Muscle layer of duodenum (tissue), 2 donors: ENCODE results near the gene SLC38A10.

Experiments used
- H3K27ac ChIP-seq: one replicate; pipeline ENCODE4 v1.7.0; 2013; ENCODE audit warnings: mild to moderate bottlenecking, low read length
- H3K27me3 ChIP-seq: one replicate; pipeline ENCODE4 v1.7.0; 2013; ENCODE audit warnings: low read depth, mild to moderate bottlenecking, control low read depth, low read length
- H3K36me3 ChIP-seq, 2 donors: one replicate each; pipeline ENCODE4 v1.7.0; 2013; ENCODE audit warnings: low read length in 2 of 2, control low read depth in 1 of 2, mild to moderate bottlenecking in 1 of 2; ENCODE audit not compliant: insufficient read depth in 2 of 2, control insufficient read depth in 1 of 2
- H3K4me1 ChIP-seq, 2 donors: one replicate each; pipeline ENCODE4 v1.7.0; 2013; ENCODE audit warnings: low read length in 2 of 2, mild to moderate bottlenecking in 2 of 2, control low read depth in 1 of 2, moderate library complexity in 1 of 2; ENCODE audit not compliant: insufficient read depth in 2 of 2, control insufficient read depth in 1 of 2
- H3K4me3 ChIP-seq, 2 donors: one replicate each; pipeline ENCODE4 v1.7.0; 2013; ENCODE audit warnings: low read length in 2 of 2, low read depth in 1 of 2, mild to moderate bottlenecking in 1 of 2
- H3K9me3 ChIP-seq, 2 donors: one replicate each; pipeline ENCODE4 v1.7.0; 2013; ENCODE audit warnings: low read length in 2 of 2, control low read depth in 1 of 2, mild to moderate bottlenecking in 1 of 2; ENCODE audit not compliant: control insufficient read depth in 1 of 2
- donor health status: healthy.

SLC38A10 gene

DNA sequence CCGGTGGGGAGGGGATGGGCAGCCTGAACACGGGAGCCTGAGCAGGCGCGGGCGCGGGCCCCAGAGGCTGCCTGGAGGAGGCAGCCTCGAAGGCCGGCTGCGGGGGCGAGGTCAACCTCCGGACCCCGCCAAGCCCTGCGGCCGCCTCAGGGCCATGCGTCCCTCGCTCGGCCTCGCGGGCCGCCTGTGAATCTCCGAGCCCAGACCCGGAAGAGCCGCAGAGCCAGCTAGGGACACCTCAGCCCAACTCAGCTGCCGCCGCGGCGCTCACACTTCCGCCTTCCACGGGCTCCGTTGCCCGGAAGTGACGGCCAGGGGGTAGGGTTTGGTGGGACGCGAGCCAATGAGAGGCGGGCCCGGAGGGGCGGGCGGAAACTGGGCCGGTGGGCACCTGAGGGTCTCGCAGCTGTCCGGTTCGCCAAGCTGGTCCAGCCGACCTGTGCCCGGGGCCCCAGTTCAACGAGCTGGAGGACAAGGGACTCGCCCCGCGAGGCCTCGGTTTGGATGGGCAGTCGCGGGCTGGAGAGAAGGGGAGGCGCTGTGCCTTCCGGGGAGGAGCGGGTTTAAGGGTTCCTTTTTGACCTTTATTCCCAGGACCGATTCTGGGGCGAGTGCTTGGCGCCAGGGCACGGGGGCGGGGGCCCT, at the start of gene SLC38A10:
Gene SLC38A10 (minus strand): TSS at position 277 of the 645 bp plus-strand sequence. CDS start 386 bp downstream, outside the sequence.
- Histone ChIP-seq H3K9me3 (no peaks in the 10 kb centered on the region), H3K27me3 (no peaks in the 10 kb centered on the region), H3K36me3 (no peaks in the 10 kb centered on the region), H3K4me1 (peaks cover 4 to 13% of the 10 kb centered on the region in 2 donors), H3K4me3 (peak within 1 kb of the TSS; percentile 76 to 87), H3K27ac (peak within 1 kb of the TSS; percentile 96)

DNA sequence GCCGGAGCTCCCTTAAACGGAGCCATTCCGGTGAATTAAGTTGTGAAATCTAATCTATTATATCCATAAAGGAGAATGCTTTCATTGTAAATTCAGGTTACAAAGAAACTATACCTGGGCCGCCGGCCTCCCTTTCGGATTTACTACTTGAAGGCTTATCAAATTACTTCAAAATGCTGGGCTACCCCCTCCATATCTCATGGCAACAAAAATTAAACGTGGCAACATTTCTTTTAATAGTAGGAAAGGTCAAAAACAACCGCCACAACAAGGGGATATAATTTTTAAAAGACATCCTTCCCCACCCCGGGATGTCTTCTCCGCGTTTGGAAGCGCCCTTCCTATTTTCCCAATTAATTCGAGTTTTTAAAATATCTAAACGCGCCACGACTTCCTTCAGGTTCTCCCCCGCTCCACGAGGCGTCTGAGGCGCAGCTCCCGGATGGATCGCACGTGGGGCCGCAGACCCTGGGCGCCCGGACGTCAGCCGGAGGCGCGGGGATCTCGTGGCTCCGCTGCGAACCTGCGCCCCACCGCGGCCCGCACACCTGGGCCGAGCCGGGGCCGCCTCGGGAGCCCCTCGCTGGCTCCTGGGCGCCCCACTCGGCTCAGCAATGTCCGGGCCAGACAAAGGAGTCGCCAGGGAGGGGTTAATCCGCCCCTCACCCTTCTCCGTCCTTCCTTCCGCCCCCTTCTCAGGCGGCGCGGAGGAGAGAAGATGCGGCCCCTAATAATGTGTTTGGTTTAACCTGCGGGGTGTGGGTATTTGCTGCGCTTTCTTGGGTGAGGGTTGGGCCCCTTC, 47.4 kb upstream of the SLC38A10 start:
- peaks cover 16 to 45% of the 10 kb centered on the region in 2 donors for H3K4me1 ChIP-seq
- no peaks in the 10 kb centered on the region for H3K9me3 ChIP-seq
- H3K27ac ChIP-seq, result peak overlapping the region; percentile 94
- H3K27me3 ChIP-seq, result no peaks in the 10 kb centered on the region
- peak overlapping the region; percentile 90 to 94 for H3K4me3 ChIP-seq
- H3K36me3 ChIP-seq, result peaks cover 0 to 3% of the 10 kb centered on the region in 2 donors

DNA sequence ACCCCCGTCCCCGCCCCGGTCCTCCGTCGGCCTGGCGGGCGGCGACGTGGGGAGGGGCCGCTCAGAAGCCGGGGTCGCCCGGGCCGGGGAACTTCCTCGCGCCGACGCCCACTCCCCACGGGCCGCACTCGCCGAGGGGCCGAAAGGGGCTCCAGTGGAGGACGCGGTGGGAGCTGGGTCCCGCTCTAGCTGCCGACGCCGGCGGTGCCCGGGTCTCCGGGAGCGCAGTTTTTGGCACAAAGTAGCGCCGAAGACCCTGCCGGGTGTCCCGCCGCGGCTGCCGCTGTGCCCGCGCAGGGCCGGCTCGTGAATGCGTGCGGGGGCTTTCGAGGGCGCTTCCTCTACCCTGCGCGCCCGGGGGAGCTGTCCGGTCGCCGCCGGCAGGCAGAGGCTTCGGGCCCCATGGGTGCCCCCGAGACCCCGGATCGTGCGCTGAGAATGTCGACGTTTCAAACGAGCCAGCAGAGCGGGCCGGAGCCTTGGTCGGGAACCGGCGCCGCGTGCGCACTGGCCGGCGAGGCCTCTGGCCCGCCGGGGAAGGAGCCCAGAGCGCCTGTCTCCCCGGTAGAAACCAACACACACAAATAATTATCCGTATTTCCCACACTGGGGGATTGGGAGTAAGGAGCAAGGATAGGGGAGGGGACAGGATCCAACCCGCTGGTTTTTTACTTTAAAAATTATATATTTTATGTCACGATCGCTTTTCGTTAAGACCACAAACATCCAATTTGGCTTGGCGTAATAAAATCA, 46.6 kb upstream of the SLC38A10 start:
- peak overlapping the region; percentile 46 to 90 for H3K4me3 ChIP-seq

DNA sequence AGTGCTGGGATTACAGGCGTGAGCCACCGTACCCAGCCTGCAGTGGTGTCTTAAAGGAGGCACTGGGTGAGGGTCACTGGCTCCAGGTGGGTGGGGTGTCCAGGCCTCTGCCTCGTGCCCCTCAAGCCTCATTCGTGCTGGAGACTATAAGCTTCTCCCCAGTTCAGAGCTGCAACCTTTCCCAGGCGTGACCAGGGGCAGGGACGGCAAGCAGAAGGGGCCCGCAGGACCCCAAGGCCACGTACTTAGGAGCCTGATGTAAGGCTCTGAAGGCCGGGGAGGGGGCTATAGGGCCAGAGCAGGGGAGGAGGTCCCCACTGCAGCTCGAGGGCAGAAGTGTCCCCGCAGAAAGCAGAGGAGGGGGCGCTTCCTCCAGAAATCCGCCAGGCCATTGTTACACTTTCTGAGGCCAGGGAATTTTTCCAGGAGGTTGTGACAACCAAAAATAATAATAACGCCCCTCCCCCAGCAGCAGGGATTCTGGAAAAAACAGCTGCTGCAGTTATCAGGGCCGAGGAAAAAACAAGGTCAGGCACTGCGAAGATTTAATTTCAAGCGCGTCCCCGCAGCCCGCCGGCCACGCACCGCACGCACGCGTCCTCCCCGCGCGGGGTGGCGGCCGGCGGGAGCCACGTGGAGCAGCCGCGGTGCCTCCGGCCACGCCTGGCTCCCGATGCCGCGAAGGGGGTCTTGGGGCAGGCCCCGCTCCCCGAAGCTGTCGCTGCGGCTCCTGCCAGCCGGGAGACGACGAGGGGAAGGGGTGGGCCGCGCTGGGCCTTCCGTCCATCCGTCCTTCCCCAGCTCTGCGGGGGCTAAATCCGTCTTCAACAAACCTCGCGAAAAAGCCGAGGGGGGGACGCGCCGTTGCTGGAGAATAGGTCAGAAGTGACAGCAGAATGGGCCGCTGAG, 45.8 kb upstream of the SLC38A10 start:
- Histone ChIP-seq H3K4me1 (peaks cover 17 to 47% of the 10 kb centered on the region in 2 donors), H3K9me3 (no peaks in the 10 kb centered on the region), H3K36me3 (peaks cover 0 to 3% of the 10 kb centered on the region in 2 donors), H3K4me3 (peak overlapping the region; percentile 11 to 90), H3K27me3 (no peaks in the 10 kb centered on the region), H3K27ac (peak overlapping the region; percentile 69)

More for the DNA sequence above, 46.6 kb upstream of the SLC38A10 start:
- Histone ChIP-seq H3K4me1 (peaks cover 17 to 46% of the 10 kb centered on the region in 2 donors), H3K9me3 (no peaks in the 10 kb centered on the region), H3K27me3 (no peaks in the 10 kb centered on the region), H3K27ac (peak overlapping the region; percentile 94), H3K36me3 (peaks cover 0 to 3% of the 10 kb centered on the region in 2 donors)

DNA sequence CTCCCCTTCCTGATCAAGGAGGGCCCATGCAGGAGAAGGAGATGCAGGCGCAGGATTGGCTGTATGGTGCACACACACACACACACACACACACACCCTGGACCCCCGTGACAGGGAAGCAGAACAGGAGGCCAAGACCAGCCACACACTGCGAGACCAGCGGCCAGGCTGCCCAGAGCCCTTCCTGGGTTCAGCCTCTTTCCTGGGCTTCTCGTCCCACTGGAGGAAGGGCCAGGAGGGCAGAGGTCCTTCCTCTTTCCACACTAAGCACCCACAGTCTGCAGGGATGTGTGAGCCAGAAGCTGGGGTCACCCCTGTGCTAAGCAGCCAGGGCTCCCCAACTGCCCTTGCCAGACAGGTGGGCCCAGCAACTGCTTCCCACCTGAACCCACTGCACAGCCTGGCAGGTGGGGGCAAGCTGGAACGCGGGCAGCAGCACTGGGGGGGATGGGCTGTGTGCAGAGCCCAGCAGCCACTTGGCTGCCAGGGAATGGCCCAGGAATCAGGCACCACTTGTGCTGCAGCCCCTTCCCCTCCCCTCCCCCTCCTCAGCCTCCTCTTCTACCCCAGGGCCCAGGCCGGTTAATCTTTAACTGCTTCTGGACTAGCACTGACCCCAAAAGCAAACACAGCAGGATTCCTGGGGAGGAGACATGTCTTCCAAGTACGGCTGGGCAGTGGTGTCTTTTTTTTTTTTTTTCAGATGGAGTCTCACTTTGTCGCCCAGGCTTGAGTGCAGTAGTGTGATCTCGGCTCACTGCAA, 44.6 kb upstream of the SLC38A10 start:
- no peaks in the 10 kb centered on the region for H3K36me3 ChIP-seq
- H3K4me1 ChIP-seq, result peaks cover 22 to 47% of the 10 kb centered on the region in 2 donors
- H3K4me3 ChIP-seq, result no peak overlapping the region
- H3K27me3 ChIP-seq, result no peaks in the 10 kb centered on the region
- H3K9me3 ChIP-seq, result no peaks in the 10 kb centered on the region
- peak overlapping the region; percentile 31 for H3K27ac ChIP-seq

DNA sequence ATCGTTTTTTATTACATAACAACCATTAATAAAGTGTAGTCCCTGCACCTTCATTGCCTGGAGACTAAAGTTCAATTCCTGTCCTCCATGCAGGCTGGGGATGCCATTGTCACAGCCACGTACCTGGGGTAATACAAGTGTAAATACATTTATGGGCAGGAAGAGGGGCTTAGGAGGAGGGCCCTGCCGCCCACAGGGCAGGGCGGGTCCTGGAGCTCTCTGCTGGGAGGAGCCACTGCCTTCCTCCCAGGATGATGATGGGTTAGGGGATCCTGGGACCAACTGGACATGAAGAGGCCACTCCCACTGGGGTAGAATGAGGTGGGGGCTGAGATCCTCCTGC, 44.1 kb upstream of the SLC38A10 start:
- Histone ChIP-seq H3K4me3 (no peak overlapping the region), H3K4me1 (peaks cover 22 to 51% of the 10 kb centered on the region in 2 donors), H3K27me3 (no peaks in the 10 kb centered on the region), H3K9me3 (no peaks in the 10 kb centered on the region), H3K36me3 (no peaks in the 10 kb centered on the region), H3K27ac (peak overlapping the region; percentile 31)

GRCh38 chr17:81338274-81339190, 43.4 kb upstream of the SLC38A10 start:
- Histone ChIP-seq H3K27me3 (no peaks in the 10 kb centered on the region), H3K36me3 (no peaks in the 10 kb centered on the region), H3K4me1 (peaks cover 22 to 53% of the 10 kb centered on the region in 2 donors), H3K9me3 (no peaks in the 10 kb centered on the region), H3K27ac (peak overlapping the region; percentile 51), H3K4me3 (no peak overlapping the region)

- H3K4me1 ChIP-seq, result peaks cover 22 to 53% of the 10 kb centered on the region in 2 donors
- no peaks in the 10 kb centered on the region for H3K36me3 ChIP-seq
- H3K9me3 ChIP-seq, result no peaks in the 10 kb centered on the region
- no peak overlapping the region for H3K4me3 ChIP-seq
- peaks cover 3% of the 10 kb centered on the region for H3K27me3 ChIP-seq
- H3K27ac ChIP-seq, result no peak overlapping the region
These were observed 42.4 kb upstream of the SLC38A10 start for GRCh38 chr17:81337476-81337879.

DNA sequence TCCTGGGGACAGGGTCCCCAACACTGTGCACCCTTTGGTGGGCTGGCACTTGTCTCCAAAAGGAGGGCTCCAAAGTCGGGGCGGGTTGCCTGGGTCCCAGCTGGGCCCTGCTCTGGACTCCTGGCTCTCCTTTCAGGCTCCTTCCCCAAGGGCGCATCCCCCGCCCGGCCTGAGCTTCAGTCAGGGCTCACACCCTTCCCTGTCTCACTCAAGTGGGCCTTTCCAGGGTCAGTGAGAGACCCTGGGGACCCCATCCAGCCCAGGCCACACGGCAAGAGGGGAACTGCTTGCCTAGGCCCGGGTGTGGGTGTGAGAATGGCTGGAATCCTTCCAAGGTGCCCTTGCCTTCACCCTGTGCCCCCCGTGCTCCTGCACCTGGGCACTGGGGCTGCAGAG, 41.8 kb upstream of the SLC38A10 start:
- Histone ChIP-seq H3K9me3 (no peaks in the 10 kb centered on the region), H3K36me3 (no peaks in the 10 kb centered on the region), H3K4me1 (peaks cover 22 to 53% of the 10 kb centered on the region in 2 donors), H3K27me3 (peaks cover 3% of the 10 kb centered on the region), H3K27ac (peak overlapping the region; percentile 23), H3K4me3 (no peak overlapping the region)
